ENCODE results near the gene MORF4L2.

The MORF4L2 gene

GRCh38 chrX:103651151-103651773, 35.2 kb downstream of the MORF4L2 start:
- Histone ChIP-seq H2AFZ (ENCODE audit: low read length) (no peak overlapping the region), H3K4me2 (ENCODE audit: low read length) (no peak overlapping the region), H3K9ac (ENCODE audit: low read length) (no peak overlapping the region), H3K4me1 (ENCODE audit: insufficient read depth, low read length, severe bottlenecking) (no peaks in the 10 kb centered on the region), H3K27me3 (ENCODE audit: insufficient read depth, low read length) (no peaks in the 10 kb centered on the region), H3F3A (ENCODE audit: insufficient read depth, low read length) (no peaks in the 10 kb centered on the region), H3K27ac (ENCODE audit: low read depth, low read length, poor library complexity, severe bottlenecking) (no peak overlapping the region), H3K9me3 (ENCODE audit: low read length) (no peaks in the 10 kb centered on the region), H3K4me3 (ENCODE audit: low read depth, low read length, poor library complexity, severe bottlenecking) (no peak overlapping the region), H4K20me1 (ENCODE audit: insufficient read depth, low read length) (no peaks in the 10 kb centered on the region), H3K79me2 (ENCODE audit: insufficient read depth, low read length) (no peaks in the 10 kb centered on the region), H3K36me3 (ENCODE audit: insufficient read depth, low read length) (no peaks in the 10 kb centered on the region), H3K9me2 (ENCODE audit: low read depth, low read length) (no peaks in the 10 kb centered on the region)
- no peak for TF ChIP-seq EZH2 (IDR thresholded peaks at IDR 0.05; ENCODE audit: borderline replicate concordance, low read length)
- TF ChIP-seq, protein P1, sequence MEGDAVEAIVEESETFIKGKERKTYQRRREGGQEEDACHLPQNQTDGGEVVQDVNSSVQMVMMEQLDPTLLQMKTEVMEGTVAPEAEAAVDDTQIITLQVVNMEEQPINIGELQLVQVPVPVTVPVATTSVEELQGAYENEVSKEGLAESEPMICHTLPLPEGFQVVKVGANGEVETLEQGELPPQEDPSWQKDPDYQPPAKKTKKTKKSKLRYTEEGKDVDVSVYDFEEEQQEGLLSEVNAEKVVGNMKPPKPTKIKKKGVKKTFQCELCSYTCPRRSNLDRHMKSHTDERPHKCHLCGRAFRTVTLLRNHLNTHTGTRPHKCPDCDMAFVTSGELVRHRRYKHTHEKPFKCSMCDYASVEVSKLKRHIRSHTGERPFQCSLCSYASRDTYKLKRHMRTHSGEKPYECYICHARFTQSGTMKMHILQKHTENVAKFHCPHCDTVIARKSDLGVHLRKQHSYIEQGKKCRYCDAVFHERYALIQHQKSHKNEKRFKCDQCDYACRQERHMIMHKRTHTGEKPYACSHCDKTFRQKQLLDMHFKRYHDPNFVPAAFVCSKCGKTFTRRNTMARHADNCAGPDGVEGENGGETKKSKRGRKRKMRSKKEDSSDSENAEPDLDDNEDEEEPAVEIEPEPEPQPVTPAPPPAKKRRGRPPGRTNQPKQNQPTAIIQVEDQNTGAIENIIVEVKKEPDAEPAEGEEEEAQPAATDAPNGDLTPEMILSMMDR (IDR thresholded peaks at IDR 0.05; ENCODE audit: low read length), result no peak

GRCh38 chrX:103647630-103648029, 38.9 kb downstream of the MORF4L2 start:
- Histone ChIP-seq H2AFZ (ENCODE audit: low read length) (no peak overlapping the region), H3K9me2 (ENCODE audit: low read depth, low read length) (no peaks in the 10 kb centered on the region), H3K9me3 (ENCODE audit: low read length) (no peaks in the 10 kb centered on the region), H3F3A (ENCODE audit: insufficient read depth, low read length) (no peaks in the 10 kb centered on the region), H3K4me3 (ENCODE audit: low read depth, low read length, poor library complexity, severe bottlenecking) (no peak overlapping the region), H4K20me1 (ENCODE audit: insufficient read depth, low read length) (no peaks in the 10 kb centered on the region), H3K4me2 (ENCODE audit: low read length) (no peak overlapping the region), H3K79me2 (ENCODE audit: insufficient read depth, low read length) (no peaks in the 10 kb centered on the region), H3K9ac (ENCODE audit: low read length) (no peak overlapping the region), H3K27ac (ENCODE audit: low read depth, low read length, poor library complexity, severe bottlenecking) (no peak overlapping the region), H3K27me3 (ENCODE audit: insufficient read depth, low read length) (no peaks in the 10 kb centered on the region), H3K4me1 (ENCODE audit: insufficient read depth, low read length, severe bottlenecking) (no peaks in the 10 kb centered on the region), H3K36me3 (ENCODE audit: insufficient read depth, low read length) (no peaks in the 10 kb centered on the region)
- TF ChIP-seq, protein P1 (IDR thresholded peaks at IDR 0.05; ENCODE audit: low read length), result no peak
- TF ChIP-seq EZH2 (IDR thresholded peaks at IDR 0.05; ENCODE audit: borderline replicate concordance, low read length), result no peak

DNA sequence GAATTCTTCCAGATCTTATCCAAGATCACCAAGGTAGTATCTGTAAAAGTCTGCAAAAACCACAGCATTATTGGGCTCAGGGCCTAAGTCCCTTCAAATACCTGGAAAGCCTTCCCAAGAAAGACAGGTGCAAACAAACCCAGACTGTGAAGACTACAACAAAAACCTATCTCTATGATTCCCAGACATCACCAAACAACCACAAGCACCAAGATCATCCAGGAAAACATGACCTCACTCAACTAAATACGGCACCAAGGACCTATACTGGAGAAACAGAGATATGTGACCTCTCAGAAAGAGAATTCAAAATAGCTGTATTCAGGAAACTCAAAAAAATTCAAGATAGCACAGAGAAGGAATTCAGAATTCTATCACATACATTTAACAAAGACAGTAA, 42.4 kb downstream of the MORF4L2 start:
- TF ChIP-seq, protein P1 (IDR thresholded peaks at IDR 0.05; ENCODE audit: low read length), result no peak
- no peak for TF ChIP-seq EZH2 (IDR thresholded peaks at IDR 0.05; ENCODE audit: borderline replicate concordance, low read length)
- Histone ChIP-seq H3K4me3 (ENCODE audit: low read depth, low read length, poor library complexity, severe bottlenecking) (no peak overlapping the region), H3K9me2 (ENCODE audit: low read depth, low read length) (no peaks in the 10 kb centered on the region), H3K79me2 (ENCODE audit: insufficient read depth, low read length) (no peaks in the 10 kb centered on the region), H3K4me1 (ENCODE audit: insufficient read depth, low read length, severe bottlenecking) (no peaks in the 10 kb centered on the region), H3K27ac (ENCODE audit: low read depth, low read length, poor library complexity, severe bottlenecking) (no peak overlapping the region), H3K36me3 (ENCODE audit: insufficient read depth, low read length) (no peaks in the 10 kb centered on the region), H2AFZ (ENCODE audit: low read length) (no peak overlapping the region), H4K20me1 (ENCODE audit: insufficient read depth, low read length) (no peaks in the 10 kb centered on the region), H3K27me3 (ENCODE audit: insufficient read depth, low read length) (no peaks in the 10 kb centered on the region), H3K4me2 (ENCODE audit: low read length) (no peak overlapping the region), H3K9ac (ENCODE audit: low read length) (no peak overlapping the region), H3K9me3 (ENCODE audit: low read length) (no peaks in the 10 kb centered on the region), H3F3A (ENCODE audit: insufficient read depth, low read length) (no peaks in the 10 kb centered on the region)
